ENCODE results near the gene INHA.

INHA gene

DNA sequence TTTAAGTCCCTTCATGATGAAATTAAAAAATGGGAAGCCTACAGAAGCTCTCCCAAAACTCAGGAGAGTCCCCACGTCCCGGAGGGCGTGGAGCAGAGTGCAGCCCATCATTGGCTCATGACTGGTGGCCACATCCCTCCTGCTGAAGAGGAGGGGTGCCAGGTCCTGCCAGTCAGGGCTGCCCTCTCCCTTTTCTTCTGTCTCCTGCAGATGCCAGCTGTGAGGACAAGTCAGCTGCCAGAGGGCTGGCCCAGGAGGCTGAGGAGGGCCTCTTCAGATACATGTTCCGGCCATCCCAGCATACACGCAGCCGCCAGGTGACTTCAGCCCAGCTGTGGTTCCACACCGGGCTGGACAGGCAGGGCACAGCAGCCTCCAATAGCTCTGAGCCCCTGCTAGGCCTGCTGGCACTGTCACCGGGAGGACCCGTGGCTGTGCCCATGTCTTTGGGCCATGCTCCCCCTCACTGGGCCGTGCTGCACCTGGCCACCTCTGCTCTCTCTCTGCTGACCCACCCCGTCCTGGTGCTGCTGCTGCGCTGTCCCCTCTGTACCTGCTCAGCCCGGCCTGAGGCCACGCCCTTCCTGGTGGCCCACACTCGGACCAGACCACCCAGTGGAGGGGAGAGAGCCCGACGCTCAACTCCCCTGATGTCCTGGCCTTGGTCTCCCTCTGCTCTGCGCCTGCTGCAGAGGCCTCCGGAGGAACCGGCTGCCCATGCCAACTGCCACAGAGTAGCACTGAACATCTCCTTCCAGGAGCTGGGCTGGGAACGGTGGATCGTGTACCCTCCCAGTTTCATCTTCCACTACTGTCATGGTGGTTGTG, 2.6 kb downstream of the INHA start:
- Mint-ChIP-seq H3K36me3 (no peaks in the 10 kb centered on the region), H3K9me3 (no peaks in the 10 kb centered on the region), H3K4me3 (no peak overlapping the region), H3K27me3 (peaks cover 70% of the 10 kb centered on the region), H3K4me1 (no peaks in the 10 kb centered on the region), H3K27ac (no peak overlapping the region)
- no peak for ATAC-seq

GRCh38 chr2:219575566-219576504, 3.7 kb downstream of the INHA start:
- no peak for ATAC-seq
- peaks cover 67% of the 10 kb centered on the region for H3K27me3 Mint-ChIP-seq
- H3K27ac Mint-ChIP-seq, result no peak overlapping the region
- no peaks in the 10 kb centered on the region for H3K36me3 Mint-ChIP-seq
- no peaks in the 10 kb centered on the region for H3K9me3 Mint-ChIP-seq
- H3K4me3 Mint-ChIP-seq, result no peak overlapping the region
- no peaks in the 10 kb centered on the region for H3K4me1 Mint-ChIP-seq

DNA sequence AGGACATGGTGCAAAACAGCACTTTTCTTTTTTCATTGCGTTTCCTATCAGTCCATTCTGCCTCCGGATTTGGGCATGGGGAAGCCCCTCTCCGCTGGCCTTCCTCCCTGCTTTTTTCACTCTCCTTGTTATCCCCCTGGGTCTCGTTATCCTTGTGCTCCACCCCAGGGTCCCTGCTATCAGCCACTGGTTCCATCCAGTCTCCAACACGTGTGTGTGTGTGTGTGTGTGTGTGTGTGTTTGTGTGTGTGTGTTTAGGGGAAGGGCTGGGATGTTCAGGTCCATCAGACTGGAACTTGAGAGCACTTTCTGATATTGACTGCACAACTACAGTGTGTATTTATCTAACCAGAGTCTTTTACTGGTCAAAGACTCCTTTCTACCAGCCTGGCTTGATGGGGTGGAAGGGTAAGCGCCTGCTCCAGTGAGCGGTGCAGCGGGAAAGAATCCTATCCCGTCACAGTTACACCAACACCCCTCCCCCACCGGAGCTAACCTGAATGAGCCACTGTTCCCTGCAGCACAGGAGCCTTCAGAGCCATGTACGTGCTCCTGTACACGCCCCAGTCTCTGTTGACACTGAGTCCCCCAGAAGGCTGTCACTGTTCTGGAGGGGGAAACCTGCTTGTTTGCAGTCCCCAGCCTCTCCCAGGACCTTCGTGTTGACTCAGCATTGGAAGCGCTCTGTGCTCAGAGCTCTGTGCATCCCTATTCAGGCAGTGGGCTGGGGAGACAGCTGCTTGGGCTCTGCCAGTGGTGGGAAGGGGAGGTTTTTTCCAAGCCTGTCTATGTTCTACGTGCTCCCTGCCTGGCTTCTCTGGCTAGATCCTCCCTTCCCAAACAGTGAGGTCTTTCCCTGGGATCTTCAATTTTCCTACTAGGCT, 4.6 kb downstream of the INHA start:
- H3K27me3 Mint-ChIP-seq, result peaks cover 62% of the 10 kb centered on the region

GRCh38 chr2:219578811-219579613, 6.9 kb downstream of the INHA start:
- Mint-ChIP-seq H3K4me3 (no peak overlapping the region), H3K27me3 (peaks cover 41% of the 10 kb centered on the region), H3K4me1 (no peaks in the 10 kb centered on the region), H3K9me3 (no peaks in the 10 kb centered on the region), H3K27ac (no peak overlapping the region), H3K36me3 (no peaks in the 10 kb centered on the region)
- no peak for ATAC-seq

More for the DNA sequence above, 4.6 kb downstream of the INHA start:
- Mint-ChIP-seq H3K4me1 (no peaks in the 10 kb centered on the region), H3K9me3 (no peaks in the 10 kb centered on the region), H3K36me3 (no peaks in the 10 kb centered on the region), H3K27ac (no peak overlapping the region), H3K4me3 (no peak overlapping the region)
- ATAC-seq, result no peak

GRCh38 chr2:219581346-219581745, 9.2 kb downstream of the INHA start:
- H3K4me3 Mint-ChIP-seq, result no peak overlapping the region
- H3K4me1 Mint-ChIP-seq, result no peaks in the 10 kb centered on the region
- no peaks in the 10 kb centered on the region for H3K36me3 Mint-ChIP-seq
- H3K9me3 Mint-ChIP-seq, result no peaks in the 10 kb centered on the region
- no peak for ATAC-seq
- H3K27ac Mint-ChIP-seq, result no peak overlapping the region
- H3K27me3 Mint-ChIP-seq, result peaks cover 41% of the 10 kb centered on the region

- no peak overlapping the region for H3K4me3 Mint-ChIP-seq
- ATAC-seq, result no peak
- no peak overlapping the region for H3K27ac Mint-ChIP-seq
- H3K4me1 Mint-ChIP-seq, result no peaks in the 10 kb centered on the region
- no peaks in the 10 kb centered on the region for H3K9me3 Mint-ChIP-seq
- H3K36me3 Mint-ChIP-seq, result no peaks in the 10 kb centered on the region
- peaks cover 23% of the 10 kb centered on the region for H3K27me3 Mint-ChIP-seq
These were observed 19.0 kb downstream of the INHA start for GRCh38 chr2:219591091-219591490.

DNA sequence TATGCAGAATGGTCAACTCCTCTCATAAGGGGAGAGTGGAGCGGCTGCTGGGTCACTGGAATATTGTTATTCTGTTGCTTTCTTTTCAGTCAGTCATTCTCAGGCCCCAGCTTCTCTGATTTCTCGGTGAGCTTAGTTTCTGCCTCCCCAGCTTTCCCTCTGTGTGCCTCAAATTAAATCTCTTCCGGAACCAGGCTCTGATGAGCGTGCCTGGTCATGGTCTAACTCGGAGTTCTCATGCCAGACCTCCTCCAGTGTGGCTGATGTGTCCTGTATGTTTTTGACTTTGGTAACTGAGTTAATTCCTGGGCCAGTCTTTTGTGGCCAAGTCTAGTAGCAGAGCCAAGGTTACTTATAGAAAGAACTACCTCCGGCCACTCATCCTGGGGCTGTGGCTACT, 20.6 kb downstream of the INHA start:
- peaks cover 14% of the 10 kb centered on the region for H3K27me3 Mint-ChIP-seq
- H3K9me3 Mint-ChIP-seq, result no peaks in the 10 kb centered on the region
- no peaks in the 10 kb centered on the region for H3K36me3 Mint-ChIP-seq
- no peak for ATAC-seq
- H3K4me1 Mint-ChIP-seq, result no peaks in the 10 kb centered on the region
- no peak overlapping the region for H3K4me3 Mint-ChIP-seq
- H3K27ac Mint-ChIP-seq, result no peak overlapping the region

DNA sequence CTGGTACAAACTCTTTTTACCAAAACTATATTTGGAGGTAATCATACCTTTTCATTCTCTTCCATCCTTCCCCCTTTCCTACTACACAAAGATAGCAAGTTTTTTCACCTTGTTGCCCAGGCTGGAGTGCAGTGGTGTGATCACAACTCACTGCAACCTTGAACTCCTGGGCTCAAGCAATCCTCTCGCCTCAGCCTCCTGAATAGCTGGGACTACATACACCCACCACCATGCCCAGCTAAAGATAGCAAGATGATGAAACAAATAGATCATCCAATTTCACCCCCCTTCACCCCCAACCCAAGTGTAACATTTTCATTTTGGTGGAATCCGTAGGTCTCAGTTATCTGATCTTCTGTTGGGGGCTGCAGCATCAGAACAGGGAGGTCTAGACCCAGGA, 21.0 kb downstream of the INHA start:
- H3K27me3 Mint-ChIP-seq, result peaks cover 10% of the 10 kb centered on the region
- H3K27ac Mint-ChIP-seq, result no peak overlapping the region
- H3K4me1 Mint-ChIP-seq, result peaks cover 2% of the 10 kb centered on the region
- ATAC-seq, result no peak
- no peaks in the 10 kb centered on the region for H3K36me3 Mint-ChIP-seq
- H3K4me3 Mint-ChIP-seq, result no peak overlapping the region
- H3K9me3 Mint-ChIP-seq, result no peaks in the 10 kb centered on the region

DNA sequence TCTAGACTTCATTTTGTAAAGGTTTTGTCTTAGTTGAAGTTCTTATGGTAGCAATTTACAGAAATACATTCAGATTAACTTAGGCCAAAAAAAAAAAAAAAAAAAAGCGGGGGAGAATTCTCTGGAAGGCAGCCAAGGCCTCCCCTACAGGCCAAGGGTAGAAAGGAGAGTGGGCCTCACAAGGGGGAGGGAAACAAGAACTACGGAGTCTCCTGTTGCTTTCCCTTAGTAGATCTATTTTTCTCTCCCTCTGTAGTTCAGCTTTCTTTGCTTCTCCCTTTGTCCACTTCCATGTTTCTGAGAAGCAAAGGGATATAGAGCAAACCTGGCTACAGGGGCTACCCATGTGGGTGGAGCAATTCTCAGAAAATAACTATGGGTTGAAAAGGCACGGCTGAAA, 23.1 kb downstream of the INHA start:
- no peak for ATAC-seq
- no peaks in the 10 kb centered on the region for H3K9me3 Mint-ChIP-seq
- no peak overlapping the region for H3K27ac Mint-ChIP-seq
- H3K4me1 Mint-ChIP-seq, result peaks cover 15% of the 10 kb centered on the region
- no peak overlapping the region for H3K4me3 Mint-ChIP-seq
- H3K36me3 Mint-ChIP-seq, result peaks cover 5% of the 10 kb centered on the region
- H3K27me3 Mint-ChIP-seq, result peaks cover 10% of the 10 kb centered on the region

- peak overlapping the region; percentile 86 for H3K4me3 Mint-ChIP-seq
- H3K27me3 Mint-ChIP-seq, result peaks cover 10% of the 10 kb centered on the region
- peak overlapping the region; percentile 82 for H3K27ac Mint-ChIP-seq
- peaks cover 15% of the 10 kb centered on the region for H3K4me1 Mint-ChIP-seq
- peaks cover 21% of the 10 kb centered on the region for H3K36me3 Mint-ChIP-seq
- no peaks in the 10 kb centered on the region for H3K9me3 Mint-ChIP-seq
- ATAC-seq, result no peak
These were observed 24.9 kb downstream of the INHA start for GRCh38 chr2:219596954-219597551.

DNA sequence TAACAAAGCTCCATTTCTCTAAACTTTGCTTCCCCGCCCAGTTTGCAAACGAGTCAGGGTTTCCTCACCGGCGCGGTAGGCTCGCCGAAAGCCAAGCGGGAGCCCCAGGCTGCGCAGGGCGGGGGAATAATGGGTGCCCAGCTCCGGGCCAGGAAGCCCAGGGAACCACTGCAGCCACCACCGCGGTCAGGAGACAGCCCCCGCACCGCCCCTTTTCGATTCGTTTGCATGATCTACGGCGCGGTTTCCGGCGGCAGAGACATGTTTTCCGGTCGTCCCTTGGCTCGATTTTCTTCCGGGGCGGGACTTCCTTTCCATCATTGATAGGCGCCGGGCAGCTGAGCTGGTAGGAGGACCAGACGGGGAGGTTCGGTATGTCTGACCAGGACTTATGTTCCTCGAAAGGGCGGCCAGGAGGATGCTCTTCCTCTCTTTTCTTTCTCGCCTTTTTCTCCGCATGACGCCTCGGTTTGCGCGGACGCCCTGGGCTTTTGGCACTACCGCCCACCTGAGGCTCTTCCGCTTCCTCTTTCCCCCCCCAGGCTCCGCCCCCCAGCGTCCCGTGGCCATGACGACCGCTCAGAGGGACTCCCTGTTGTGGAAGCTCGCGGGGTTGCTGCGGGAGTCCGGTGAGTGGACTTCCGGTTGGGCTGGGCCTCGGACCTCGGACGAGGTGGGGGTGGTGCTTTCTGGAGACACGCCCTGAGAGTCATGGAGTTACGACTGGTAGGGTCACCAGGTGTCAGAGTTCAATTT, 25.6 kb downstream of the INHA start, which contains the start of gene STK11IP:
TSS of gene STK11IP (plus strand) at position 306 of the 756 bp plus-strand sequence. CDS start at position 569, 263 bp downstream.
- ATAC-seq, result peak; percentile 95
- peaks cover 7% of the 10 kb centered on the region for H3K27me3 Mint-ChIP-seq
- peaks cover 15% of the 10 kb centered on the region for H3K4me1 Mint-ChIP-seq
- H3K27ac Mint-ChIP-seq, result peak within 1 kb of the TSS; percentile 82
- H3K4me3 Mint-ChIP-seq, result peak within 1 kb of the TSS; percentile 86
- no peaks in the 10 kb centered on the region for H3K9me3 Mint-ChIP-seq
- peaks cover 28% of the 10 kb centered on the region for H3K36me3 Mint-ChIP-seq

- Mint-ChIP-seq H3K4me3 (peak overlapping the region; percentile 86), H3K27me3 (no peaks in the 10 kb centered on the region), H3K9me3 (no peaks in the 10 kb centered on the region), H3K27ac (peak overlapping the region; percentile 82), H3K4me1 (peaks cover 18% of the 10 kb centered on the region), H3K36me3 (peaks cover 31% of the 10 kb centered on the region)
- peak; percentile 24 for ATAC-seq
These were observed 26.4 kb downstream of the INHA start for GRCh38 chr2:219598308-219599078.

DNA sequence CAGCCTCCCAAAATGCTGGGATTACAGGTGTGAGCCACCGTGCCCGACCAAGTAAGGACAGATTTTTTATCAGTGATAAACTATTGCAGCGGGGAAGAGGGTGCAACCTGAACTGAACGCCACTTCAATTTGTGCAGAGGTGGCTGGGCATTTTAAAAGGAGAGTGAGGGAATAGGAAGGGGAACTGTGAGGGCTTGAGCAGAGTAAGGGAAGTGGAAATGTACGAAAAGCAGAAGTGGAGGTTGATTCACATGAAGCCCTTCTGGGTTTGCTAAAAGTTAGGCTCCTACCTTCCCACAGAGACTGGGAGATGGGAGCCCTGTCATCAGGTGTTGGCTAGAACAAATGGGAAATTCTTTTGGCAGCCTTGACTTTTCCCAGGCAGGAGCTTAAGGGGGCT, 31.7 kb downstream of the INHA start:
- Mint-ChIP-seq H3K4me1 (peaks cover 24% of the 10 kb centered on the region), H3K27me3 (no peaks in the 10 kb centered on the region), H3K9me3 (no peaks in the 10 kb centered on the region), H3K27ac (peak overlapping the region; percentile 34), H3K36me3 (peaks cover 79% of the 10 kb centered on the region), H3K4me3 (no peak overlapping the region)
- ATAC-seq, result peak; percentile 71

All from stimulated activated memory B cell treated with anti-CD40 and anti-IgM and Interleukin-4, amounts not matched to agents 10 μg/mL and 1 μg/mL and 100 μg/mL, for 72 hours (primary cell).